ENCODE measurements around the gene MSANTD2. TPM values are rescaled to one million over a fixed set of nuclear protein-coding genes. Genes with fewer than 3 reads are reported as not detected.

MSANTD2 gene
- total and polyA plus RNA-seq, 2 donors, result 7.7 to 22.2 TPM

GRCh38 chr11:124807660-124808270, 7.6 kb upstream of the MSANTD2 start:
- no peaks in the 10 kb centered on the region for H3K4me1 ChIP-seq (ENCODE audit: control insufficient read depth in 2 of 2, insufficient read depth in 2 of 2, low read length in 2 of 2)
- 96% methylated on average over 6 of the region's 6 CpGs for WGBS
- H3K27me3 ChIP-seq (ENCODE audit: control insufficient read depth in 2 of 2, insufficient read depth in 1 of 2, low read length in 1 of 2), result peaks cover 0 to 9% of the 10 kb centered on the region in 2 donors

DNA sequence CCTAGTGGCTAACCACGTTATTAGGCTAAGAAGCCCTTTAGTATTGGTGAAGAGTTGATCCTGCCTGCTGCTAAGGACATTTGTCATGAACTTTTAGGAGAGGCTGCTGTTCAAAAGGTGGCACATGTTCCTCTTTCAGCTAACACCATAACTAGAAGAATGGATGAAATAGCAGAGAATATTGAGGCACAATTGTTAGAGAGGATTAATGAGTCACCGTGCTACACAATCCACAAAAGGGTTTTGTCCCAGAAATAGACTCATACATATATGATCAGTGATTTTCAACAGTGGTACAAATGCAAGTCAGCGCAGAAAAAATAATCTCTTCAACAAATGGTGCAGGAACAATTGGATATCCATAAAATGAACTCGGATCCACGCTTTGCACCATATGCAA, 7.0 kb upstream of the MSANTD2 start:
- H3K27ac ChIP-seq (ENCODE audit: low read depth in 1 of 2, low read length in 1 of 2), result no peak overlapping the region
- 96% methylated on average over 5 of the region's 5 CpGs for WGBS
- H3K4me1 ChIP-seq (ENCODE audit: control insufficient read depth in 2 of 2, insufficient read depth in 2 of 2, low read length in 2 of 2), result no peaks in the 10 kb centered on the region
- DNase-seq (ENCODE audit: low read depth in 6 of 9, low spot score in 9 of 9), result no peak
- no peaks in the 10 kb centered on the region for H3K36me3 ChIP-seq (ENCODE audit: control insufficient read depth in 2 of 2, insufficient read depth in 2 of 2, low read length in 1 of 2)
- no peak overlapping the region for H3K4me3 ChIP-seq (ENCODE audit: low read length in 2 of 2)
- peaks cover 0 to 13% of the 10 kb centered on the region in 2 donors for H3K27me3 ChIP-seq (ENCODE audit: control insufficient read depth in 2 of 2, insufficient read depth in 1 of 2, low read length in 1 of 2)
- no peaks in the 10 kb centered on the region for H3K9me3 ChIP-seq (ENCODE audit: control insufficient read depth in 2 of 2, insufficient read depth in 1 of 2, low read length in 1 of 2)

More at GRCh38 chr11:124807660-124808270, 7.6 kb upstream of the MSANTD2 start:
- no peak overlapping the region for H3K4me3 ChIP-seq (ENCODE audit: low read length in 2 of 2)
- no peak for DNase-seq (ENCODE audit: low read depth in 6 of 9, low spot score in 9 of 9)
- no peak overlapping the region for H3K27ac ChIP-seq (ENCODE audit: low read depth in 1 of 2, low read length in 1 of 2)
- no peaks in the 10 kb centered on the region for H3K36me3 ChIP-seq (ENCODE audit: control insufficient read depth in 2 of 2, insufficient read depth in 2 of 2, low read length in 1 of 2)
- no peaks in the 10 kb centered on the region for H3K9me3 ChIP-seq (ENCODE audit: control insufficient read depth in 2 of 2, insufficient read depth in 1 of 2, low read length in 1 of 2)

GRCh38 chr11:124804884-124805283, 4.7 kb upstream of the MSANTD2 start:
- no peak overlapping the region for H3K4me3 ChIP-seq (ENCODE audit: low read length in 2 of 2)
- no peaks in the 10 kb centered on the region for H3K36me3 ChIP-seq (ENCODE audit: control insufficient read depth in 2 of 2, insufficient read depth in 2 of 2, low read length in 1 of 2)
- H3K27ac ChIP-seq (ENCODE audit: low read depth in 1 of 2, low read length in 1 of 2), result no peak overlapping the region
- WGBS, result 96% methylated on average over 3 of the region's 3 CpGs
- no peak for DNase-seq (ENCODE audit: low read depth in 6 of 9, low spot score in 9 of 9)
- H3K9me3 ChIP-seq (ENCODE audit: control insufficient read depth in 2 of 2, insufficient read depth in 1 of 2, low read length in 1 of 2), result no peaks in the 10 kb centered on the region
- peaks cover 0 to 7% of the 10 kb centered on the region in 2 donors for H3K4me1 ChIP-seq (ENCODE audit: control insufficient read depth in 2 of 2, insufficient read depth in 2 of 2, low read length in 2 of 2)
- H3K27me3 ChIP-seq (ENCODE audit: control insufficient read depth in 2 of 2, insufficient read depth in 1 of 2, low read length in 1 of 2), result peaks cover 0 to 22% of the 10 kb centered on the region in 2 donors

DNA sequence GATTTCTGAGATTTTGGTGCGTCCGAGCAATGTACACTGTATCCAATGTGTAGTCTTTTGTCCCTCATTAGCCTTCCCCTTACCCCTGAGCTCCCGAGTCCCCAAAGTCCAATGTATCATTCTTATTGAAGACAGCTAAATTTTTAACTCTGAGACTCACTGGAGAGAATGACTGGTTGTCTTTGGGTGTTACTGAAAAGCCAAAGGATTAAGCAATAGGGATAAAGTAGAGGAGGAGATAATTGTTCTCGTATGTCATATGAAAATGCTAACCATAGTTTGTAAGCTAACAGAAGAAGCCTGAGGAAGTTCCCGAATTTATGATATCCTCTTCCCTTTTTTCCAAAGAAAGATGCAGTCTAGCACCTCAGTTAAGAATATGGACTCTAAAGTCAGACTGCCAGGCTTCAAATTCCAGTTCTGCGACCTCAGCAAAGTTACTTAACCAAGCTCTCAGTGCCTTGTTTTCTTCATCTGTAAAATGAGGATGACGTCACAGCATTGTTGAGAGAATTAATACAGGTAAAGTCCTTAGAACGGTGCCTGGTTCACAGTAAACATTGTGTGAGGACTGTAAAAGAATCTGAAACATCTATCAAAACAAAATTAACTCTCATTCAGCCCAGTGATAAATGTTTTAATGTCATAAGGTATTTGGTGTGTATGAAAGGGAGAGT, 1.6 kb upstream of the MSANTD2 start:
- Histone ChIP-seq H3K27me3 (ENCODE audit: control insufficient read depth in 2 of 2, insufficient read depth in 1 of 2, low read length in 1 of 2) (peaks cover 0 to 19% of the 10 kb centered on the region in 2 donors), H3K9me3 (ENCODE audit: control insufficient read depth in 2 of 2, insufficient read depth in 1 of 2, low read length in 1 of 2) (no peaks in the 10 kb centered on the region), H3K27ac (ENCODE audit: low read depth in 1 of 2, low read length in 1 of 2) (no peak overlapping the region), H3K4me1 (ENCODE audit: control insufficient read depth in 2 of 2, insufficient read depth in 2 of 2, low read length in 2 of 2) (peaks cover 6 to 19% of the 10 kb centered on the region in 2 donors), H3K36me3 (ENCODE audit: control insufficient read depth in 2 of 2, insufficient read depth in 2 of 2, low read length in 1 of 2) (no peaks in the 10 kb centered on the region), H3K4me3 (ENCODE audit: low read length in 2 of 2) (no peak overlapping the region)
- WGBS, result 90% methylated on average over 8 of the region's 8 CpGs
- DNase-seq (ENCODE audit: low read depth in 6 of 9, low spot score in 9 of 9), result no peak

DNA sequence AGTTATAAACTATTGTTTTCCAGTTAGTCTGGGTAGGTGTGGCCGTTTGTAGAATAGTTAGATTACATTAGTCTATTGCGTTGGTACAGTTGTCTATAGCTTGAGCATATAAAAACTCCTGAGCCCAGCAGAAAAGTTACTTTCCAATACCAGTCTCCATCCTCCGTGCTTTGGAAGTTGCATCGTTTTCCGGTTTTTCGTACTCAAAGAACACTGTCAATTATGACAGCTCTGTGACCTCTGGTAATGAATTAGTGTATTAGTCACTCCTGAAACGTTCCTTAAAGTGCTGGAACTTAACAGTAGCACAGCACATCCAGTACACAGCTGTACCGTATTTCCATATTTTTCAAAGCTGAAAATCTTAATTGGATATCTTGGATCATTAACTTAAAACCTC, 808 bp upstream of the MSANTD2 start:
- Histone ChIP-seq H3K27ac (ENCODE audit: low read depth in 1 of 2, low read length in 1 of 2) (peak overlapping the region in 1 of 2 donors; percentile 98), H3K4me1 (ENCODE audit: control insufficient read depth in 2 of 2, insufficient read depth in 2 of 2, low read length in 2 of 2) (peaks cover 6 to 19% of the 10 kb centered on the region in 2 donors)
- WGBS, result 14% methylated on average over 8 of the region's 8 CpGs

DNA sequence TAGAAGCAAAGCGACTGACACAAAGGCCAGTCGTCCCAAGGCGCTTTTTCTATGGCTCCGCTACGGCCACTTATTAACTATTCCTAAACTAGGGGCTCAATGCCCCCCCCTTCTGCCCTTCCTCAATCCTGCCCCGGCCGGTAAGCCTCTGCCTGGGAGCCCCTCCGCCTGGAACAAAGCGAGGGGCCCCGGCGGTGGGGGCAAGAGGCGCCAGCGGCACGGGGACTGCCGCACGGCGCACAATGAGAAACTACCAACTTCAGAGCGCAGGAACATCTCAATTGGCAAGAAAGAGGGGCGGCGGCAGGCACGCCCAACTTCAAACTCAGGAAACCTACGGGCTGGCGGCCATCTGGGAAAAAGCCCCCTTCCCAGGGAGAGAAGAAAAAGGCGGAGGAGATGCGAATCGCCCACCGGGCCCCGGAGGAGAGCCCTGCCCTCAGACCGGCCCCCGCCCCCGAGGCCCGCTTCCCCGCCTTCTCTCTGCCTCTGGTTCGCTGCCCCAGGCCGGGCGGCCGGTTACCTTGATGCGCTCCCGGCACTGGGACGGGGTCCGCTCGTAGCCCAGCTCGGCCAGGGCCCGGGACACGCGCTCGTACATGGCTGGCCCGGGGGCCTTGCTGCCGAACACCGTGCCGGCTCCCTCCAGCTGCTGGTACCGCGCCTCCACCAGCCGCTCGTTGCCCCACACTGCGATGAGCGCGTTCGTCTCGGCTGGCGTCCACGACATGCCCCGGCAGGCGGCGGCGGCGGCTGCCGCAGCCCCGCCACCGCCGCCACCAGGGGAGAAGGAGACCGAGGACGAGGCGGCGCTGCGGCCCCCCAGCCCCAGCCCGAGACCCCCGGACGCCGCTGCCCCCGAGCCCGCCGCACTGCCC, 619 bp downstream of the MSANTD2 start:
- WGBS, result under 1% methylated on average over 83 of the region's 83 CpGs
- Histone ChIP-seq H3K4me3 (ENCODE audit: low read length in 2 of 2) (peak overlapping the region; percentile 79 to 100), H3K27me3 (ENCODE audit: control insufficient read depth in 2 of 2, insufficient read depth in 1 of 2, low read length in 1 of 2) (peaks cover 0 to 17% of the 10 kb centered on the region in 2 donors), H3K4me1 (ENCODE audit: control insufficient read depth in 2 of 2, insufficient read depth in 2 of 2, low read length in 2 of 2) (peaks cover 6 to 19% of the 10 kb centered on the region in 2 donors), H3K36me3 (ENCODE audit: control insufficient read depth in 2 of 2, insufficient read depth in 2 of 2, low read length in 1 of 2) (no peaks in the 10 kb centered on the region), H3K27ac (ENCODE audit: low read depth in 1 of 2, low read length in 1 of 2) (peak overlapping the region; percentile 86 to 98), H3K9me3 (ENCODE audit: control insufficient read depth in 2 of 2, insufficient read depth in 1 of 2, low read length in 1 of 2) (no peaks in the 10 kb centered on the region)
- DNase-seq (ENCODE audit: low read depth in 6 of 9, low spot score in 9 of 9), result peak in 7 of 9 donors; percentile 23 to 71 (median 28)

More for the DNA sequence above, 808 bp upstream of the MSANTD2 start:
- no peaks in the 10 kb centered on the region for H3K36me3 ChIP-seq (ENCODE audit: control insufficient read depth in 2 of 2, insufficient read depth in 2 of 2, low read length in 1 of 2)
- no peaks in the 10 kb centered on the region for H3K9me3 ChIP-seq (ENCODE audit: control insufficient read depth in 2 of 2, insufficient read depth in 1 of 2, low read length in 1 of 2)
- H3K27me3 ChIP-seq (ENCODE audit: control insufficient read depth in 2 of 2, insufficient read depth in 1 of 2, low read length in 1 of 2), result peaks cover 0 to 19% of the 10 kb centered on the region in 2 donors
- peak overlapping the region; percentile 79 to 100 for H3K4me3 ChIP-seq (ENCODE audit: low read length in 2 of 2)
- DNase-seq (ENCODE audit: low read depth in 6 of 9, low spot score in 9 of 9), result no peak

GRCh38 chr11:124798991-124799347, 1.2 kb downstream of the MSANTD2 start:
- no peaks in the 10 kb centered on the region for H3K9me3 ChIP-seq (ENCODE audit: control insufficient read depth in 2 of 2, insufficient read depth in 1 of 2, low read length in 1 of 2)
- peak overlapping the region; percentile 79 to 100 for H3K4me3 ChIP-seq (ENCODE audit: low read length in 2 of 2)
- peaks cover 6 to 19% of the 10 kb centered on the region in 2 donors for H3K4me1 ChIP-seq (ENCODE audit: control insufficient read depth in 2 of 2, insufficient read depth in 2 of 2, low read length in 2 of 2)
- DNase-seq (ENCODE audit: low read depth in 6 of 9, low spot score in 9 of 9), result peak in 6 of 9 donors; percentile 10 to 30 (median 22)
- 6% methylated on average over 8 of the region's 8 CpGs for WGBS
- peaks cover 0 to 17% of the 10 kb centered on the region in 2 donors for H3K27me3 ChIP-seq (ENCODE audit: control insufficient read depth in 2 of 2, insufficient read depth in 1 of 2, low read length in 1 of 2)
- peak overlapping the region; percentile 1 to 69 for H3K27ac ChIP-seq (ENCODE audit: low read depth in 1 of 2, low read length in 1 of 2)
- H3K36me3 ChIP-seq (ENCODE audit: control insufficient read depth in 2 of 2, insufficient read depth in 2 of 2, low read length in 1 of 2), result no peaks in the 10 kb centered on the region

- H3K27ac ChIP-seq (ENCODE audit: low read depth in 1 of 2, low read length in 1 of 2), result no peak overlapping the region
- peaks cover 0 to 6% of the 10 kb centered on the region in 2 donors for H3K27me3 ChIP-seq (ENCODE audit: control insufficient read depth in 2 of 2, insufficient read depth in 1 of 2, low read length in 1 of 2)
- 98% methylated on average over 3 of the region's 3 CpGs for WGBS
- H3K9me3 ChIP-seq (ENCODE audit: control insufficient read depth in 2 of 2, insufficient read depth in 1 of 2, low read length in 1 of 2), result no peaks in the 10 kb centered on the region
- peaks cover 6 to 19% of the 10 kb centered on the region in 2 donors for H3K4me1 ChIP-seq (ENCODE audit: control insufficient read depth in 2 of 2, insufficient read depth in 2 of 2, low read length in 2 of 2)
- no peaks in the 10 kb centered on the region for H3K36me3 ChIP-seq (ENCODE audit: control insufficient read depth in 2 of 2, insufficient read depth in 2 of 2, low read length in 1 of 2)
- DNase-seq (ENCODE audit: low read depth in 6 of 9, low spot score in 9 of 9), result no peak
- H3K4me3 ChIP-seq (ENCODE audit: low read length in 2 of 2), result no peak overlapping the region
Observed at GRCh38 chr11:124796312-124796711, 3.9 kb downstream of the MSANTD2 start.

Data from thymus (tissue), 11 donors.